ENCODE measurements around the gene B4GALT3. TPM values are rescaled to one million over a fixed set of nuclear protein-coding genes. Genes with fewer than 3 reads are reported as not detected.

Gene B4GALT3
- total RNA-seq, 1 donor from 2014 or later: 23.0 TPM

GRCh38 chr1:161209790-161210409 is 32.6 kb upstream of the B4GALT3 start:
- no peak for DNase-seq (ENCODE audit: low spot score)
- Mint-ChIP-seq H3K9me3 (ENCODE audit: low read depth) (no peaks in the 10 kb centered on the region), H3K4me3 (ENCODE audit: unreplicated experiment) (no peak overlapping the region), H3K27ac (ENCODE audit: unreplicated experiment) (no peak overlapping the region), H3K4me1 (ENCODE audit: low read depth) (peaks cover 10% of the 10 kb centered on the region), H3K27me3 (ENCODE audit: low read depth) (no peaks in the 10 kb centered on the region), H3K36me3 (ENCODE audit: low read depth) (peaks cover 41% of the 10 kb centered on the region)
- TF ChIP-seq CTCF (IDR thresholded peaks at IDR 0.05): peak; percentile 93

- no peak for DNase-seq (ENCODE audit: low spot score)
- H3K9me3 Mint-ChIP-seq (ENCODE audit: low read depth): no peaks in the 10 kb centered on the region
- H3K36me3 Mint-ChIP-seq (ENCODE audit: low read depth): peaks cover 29% of the 10 kb centered on the region
- peaks cover 29% of the 10 kb centered on the region for H3K4me1 Mint-ChIP-seq (ENCODE audit: low read depth)
- no peak for TF ChIP-seq CTCF (IDR thresholded peaks at IDR 0.05)
- H3K27ac Mint-ChIP-seq (ENCODE audit: unreplicated experiment): no peak overlapping the region
- no peak overlapping the region for H3K4me3 Mint-ChIP-seq (ENCODE audit: unreplicated experiment)
- H3K27me3 Mint-ChIP-seq (ENCODE audit: low read depth): no peaks in the 10 kb centered on the region
Measured at GRCh38 chr1:161207173-161207572, 29.9 kb upstream of the B4GALT3 start.

- Mint-ChIP-seq H3K27me3 (ENCODE audit: low read depth) (no peaks in the 10 kb centered on the region), H3K4me1 (ENCODE audit: low read depth) (peaks cover 33% of the 10 kb centered on the region), H3K36me3 (ENCODE audit: low read depth) (peaks cover 25% of the 10 kb centered on the region), H3K4me3 (ENCODE audit: unreplicated experiment) (no peak overlapping the region), H3K27ac (ENCODE audit: unreplicated experiment) (peak overlapping the region; percentile 74), H3K9me3 (ENCODE audit: low read depth) (no peaks in the 10 kb centered on the region)
- DNase-seq (ENCODE audit: low spot score): no peak
- no peak for TF ChIP-seq CTCF (IDR thresholded peaks at IDR 0.05)
Measured at GRCh38 chr1:161206411-161207140, 29.3 kb upstream of the B4GALT3 start.

- Mint-ChIP-seq H3K9me3 (ENCODE audit: low read depth) (no peaks in the 10 kb centered on the region), H3K4me1 (ENCODE audit: low read depth) (peaks cover 63% of the 10 kb centered on the region), H3K27ac (ENCODE audit: unreplicated experiment) (peak within 1 kb of the TSS; percentile 93), H3K36me3 (ENCODE audit: low read depth) (peaks cover 12% of the 10 kb centered on the region), H3K27me3 (ENCODE audit: low read depth) (no peaks in the 10 kb centered on the region), H3K4me3 (ENCODE audit: unreplicated experiment) (peak within 1 kb of the TSS; percentile 89)
- TF ChIP-seq CTCF (IDR thresholded peaks at IDR 0.05): peak; percentile 66
- peak; percentile 97 for DNase-seq (ENCODE audit: low spot score)
Measured at GRCh38 chr1:161201836-161202712, 24.8 kb upstream of the B4GALT3 start, which contains the start of gene NDUFS2. Gene NDUFS2 (plus strand): TSS chr1:161202367. CDS start chr1:161202386, 19 bp downstream.

Data from chondrocyte (in vitro differentiated cells).